ENCODE measurements around the gene SMYD3.
"Not testable (repeated sequence)": the region's sequence is repeated elsewhere in the genome, so short reads cannot be mapped to it uniquely, and the experiment has no call there.

SMYD3 gene

GRCh38 chr1:245957427-245957826 is 549.7 kb downstream of the SMYD3 start:
- DNase-seq (ENCODE audit: low spot score in 2 of 2) = no peak
- no peaks in the 10 kb centered on the region for H3K27me3 ChIP-seq (ENCODE audit: low read depth)
- no peak overlapping the region for H3K4me3 ChIP-seq
- H3K4me1 ChIP-seq = no peaks in the 10 kb centered on the region; the same call in none of the 2 replicates
- H3K36me3 ChIP-seq (replicated peaks) = no peaks in the 10 kb centered on the region
- in situ Hi-C loops (cut with MboI; ENCODE audit: low sequenced_read_pairs) = no loop called here
- no peaks in the 10 kb centered on the region for H3K9me3 ChIP-seq

DNA sequence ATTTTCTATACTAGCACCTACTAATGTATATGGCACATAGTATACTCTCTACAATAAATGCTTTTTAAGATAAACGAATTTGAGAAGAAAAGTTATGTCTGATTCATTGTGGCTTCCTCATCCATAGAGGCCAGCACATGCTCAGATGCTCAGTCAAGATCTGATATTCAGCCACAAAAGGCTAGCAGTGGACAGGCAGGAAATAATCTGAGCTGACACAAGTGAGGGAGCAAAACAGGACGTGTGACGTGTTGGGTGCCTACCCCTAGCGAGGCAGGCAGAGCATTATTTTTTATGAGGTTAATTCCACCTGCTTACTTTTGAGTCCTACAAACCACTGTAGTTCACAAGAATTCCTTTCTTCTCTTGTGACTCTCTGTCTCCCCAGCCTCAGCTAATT is 550.9 kb downstream of the SMYD3 start:
- no peaks in the 10 kb centered on the region for H3K36me3 ChIP-seq (replicated peaks)
- no peak for DNase-seq (ENCODE audit: low spot score in 2 of 2)
- no peaks in the 10 kb centered on the region for H3K27me3 ChIP-seq (ENCODE audit: low read depth)
- no peaks in the 10 kb centered on the region; the same call in none of the 2 replicates for H3K4me1 ChIP-seq
- H3K4me3 ChIP-seq = no peak overlapping the region
- in situ Hi-C loops (cut with MboI; ENCODE audit: low sequenced_read_pairs) = no loop called here
- H3K9me3 ChIP-seq = no peaks in the 10 kb centered on the region

- no peak overlapping the region for H3K4me3 ChIP-seq
- no peaks in the 10 kb centered on the region for H3K36me3 ChIP-seq (replicated peaks)
- in situ Hi-C loops (cut with MboI; ENCODE audit: low sequenced_read_pairs) = no loop called here
- no peak for DNase-seq (ENCODE audit: low spot score in 2 of 2)
- no peaks in the 10 kb centered on the region for H3K27me3 ChIP-seq (ENCODE audit: low read depth)
- no peaks in the 10 kb centered on the region for H3K9me3 ChIP-seq
- H3K4me1 ChIP-seq = no peaks in the 10 kb centered on the region; the same call in none of the 2 replicates
These were observed 553.0 kb downstream of the SMYD3 start for GRCh38 chr1:245953876-245954660.

DNA sequence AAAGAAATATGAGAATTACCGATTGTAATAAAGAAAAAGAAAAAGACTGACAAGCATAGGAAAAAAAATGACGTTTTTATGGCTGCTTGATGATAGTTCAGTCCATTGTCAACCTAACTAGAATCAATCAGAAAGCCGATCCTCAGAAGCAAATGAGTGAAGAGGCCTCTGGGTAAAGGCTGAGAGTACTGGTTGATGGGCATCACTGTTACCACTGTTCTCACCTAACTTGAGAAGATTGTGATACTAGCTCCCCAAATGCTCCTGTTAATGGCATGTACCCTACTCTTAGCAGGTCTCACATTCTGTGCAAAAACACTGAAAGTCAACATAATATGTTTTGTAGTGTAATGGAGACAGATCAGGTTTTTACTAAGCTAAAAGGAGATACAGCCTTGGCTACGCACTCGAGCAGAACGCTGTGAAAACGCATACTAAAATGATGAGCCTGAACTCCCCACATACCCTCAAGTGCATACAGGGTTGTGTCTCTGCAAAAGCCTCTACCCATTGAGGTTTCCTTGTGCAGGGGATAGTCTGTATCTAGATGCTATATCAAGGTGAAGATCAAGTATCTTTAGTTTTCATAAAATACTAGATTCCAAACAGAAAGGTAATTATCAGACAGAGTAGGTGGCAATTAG is 554.6 kb downstream of the SMYD3 start:
- DNase-seq (ENCODE audit: low spot score in 2 of 2) = no peak
- in situ Hi-C loops (cut with MboI; ENCODE audit: low sequenced_read_pairs) = no loop called here
- no peak overlapping the region for H3K4me3 ChIP-seq
- H3K36me3 ChIP-seq (replicated peaks) = no peaks in the 10 kb centered on the region
- no peaks in the 10 kb centered on the region; the same call in none of the 2 replicates for H3K4me1 ChIP-seq
- no peaks in the 10 kb centered on the region for H3K27me3 ChIP-seq (ENCODE audit: low read depth)
- H3K9me3 ChIP-seq = no peaks in the 10 kb centered on the region

DNA sequence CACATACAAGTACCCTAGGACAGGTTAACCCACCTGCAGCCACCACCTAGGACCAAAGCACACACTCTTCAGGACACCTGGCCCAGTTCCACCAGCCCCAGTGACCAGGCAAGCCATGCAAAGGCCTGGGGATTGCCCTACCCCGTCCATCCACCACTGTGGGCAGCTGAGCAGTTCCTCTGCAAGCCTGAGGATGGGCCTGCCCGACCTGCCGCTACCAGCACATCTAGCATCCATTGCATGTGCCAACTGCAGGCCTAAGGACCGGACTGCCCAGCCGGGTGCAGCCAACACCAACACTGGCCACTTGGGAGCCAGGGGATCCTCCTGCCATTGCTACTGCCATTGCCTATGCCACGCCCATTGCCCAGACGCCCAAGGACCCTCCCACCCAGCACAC is 558.3 kb downstream of the SMYD3 start:
- in situ Hi-C loops (cut with MboI; ENCODE audit: low sequenced_read_pairs) = no loop called here
- DNase-seq (ENCODE audit: low spot score in 2 of 2) = no peak

GRCh38 chr1:245946905-245947304 is 560.2 kb downstream of the SMYD3 start:
- no peaks in the 10 kb centered on the region for H3K9me3 ChIP-seq
- no peaks in the 10 kb centered on the region for H3K27me3 ChIP-seq (ENCODE audit: low read depth)
- H3K4me3 ChIP-seq = no peak overlapping the region
- DNase-seq (ENCODE audit: low spot score in 2 of 2) = no peak
- in situ Hi-C loops (cut with MboI; ENCODE audit: low sequenced_read_pairs) = no loop called here
- no peaks in the 10 kb centered on the region for H3K36me3 ChIP-seq (replicated peaks)
- H3K4me1 ChIP-seq = no peaks in the 10 kb centered on the region

More for the DNA sequence above, 558.3 kb downstream of the SMYD3 start:
- Histone ChIP-seq H3K27me3 (ENCODE audit: low read depth) (no peaks in the 10 kb centered on the region), H3K4me3 (no peak overlapping the region), H3K4me1 (no peaks in the 10 kb centered on the region; the same call in none of the 2 replicates), H3K36me3 (replicated peaks) (no peaks in the 10 kb centered on the region), H3K9me3 (no peaks in the 10 kb centered on the region)

DNA sequence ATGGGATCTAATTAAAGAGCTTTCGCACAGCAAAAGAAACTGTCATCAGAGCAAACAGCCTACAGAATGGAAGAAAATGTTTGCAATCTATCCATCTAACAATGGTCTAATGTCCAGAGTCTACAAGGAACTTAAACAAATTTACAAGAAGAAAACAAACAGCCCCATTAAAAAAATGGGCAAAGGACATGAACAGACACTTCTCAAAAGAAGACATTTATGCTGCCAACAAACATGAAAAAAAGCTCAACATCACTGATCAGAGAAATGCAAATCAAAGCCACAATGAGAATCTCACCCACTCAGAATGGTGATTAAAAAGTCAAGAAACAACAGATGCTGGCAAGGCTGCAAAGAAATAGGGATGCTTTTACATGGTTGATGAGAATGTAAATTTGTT is 561.9 kb downstream of the SMYD3 start:
- H3K27me3 ChIP-seq (ENCODE audit: low read depth); H3K9me3 ChIP-seq; H3K4me1 ChIP-seq; H3K36me3 ChIP-seq (replicated peaks); in situ Hi-C loops (cut with MboI; ENCODE audit: low sequenced_read_pairs); H3K4me3 ChIP-seq; DNase-seq (ENCODE audit: low spot score in 2 of 2): not testable (repeated sequence)

DNA sequence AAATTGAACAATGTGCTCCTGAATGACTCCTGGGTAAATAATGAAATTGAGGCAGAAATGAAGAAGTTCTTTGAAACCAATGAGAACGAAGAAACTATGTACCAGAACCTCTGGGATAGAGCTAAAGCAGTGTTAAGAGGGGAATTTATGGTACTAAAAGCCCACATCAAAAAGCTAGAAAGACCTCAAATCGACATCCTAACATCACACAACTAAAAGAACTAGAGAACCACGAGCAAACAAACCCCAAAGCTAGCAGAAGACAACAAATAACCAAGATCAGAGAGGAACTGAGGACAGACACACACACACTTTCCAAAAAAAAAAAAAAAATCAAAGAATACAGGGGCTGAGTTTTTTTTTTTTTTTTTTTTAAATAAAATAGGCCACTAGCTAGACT is 564.2 kb downstream of the SMYD3 start:
- DNase-seq (ENCODE audit: low spot score in 2 of 2) = no peak
- Histone ChIP-seq H3K4me1 (no peaks in the 10 kb centered on the region), H3K9me3 (no peaks in the 10 kb centered on the region), H3K36me3 (replicated peaks) (no peaks in the 10 kb centered on the region), H3K4me3 (no peak overlapping the region), H3K27me3 (ENCODE audit: low read depth) (no peaks in the 10 kb centered on the region)
- in situ Hi-C loops (cut with MboI; ENCODE audit: low sequenced_read_pairs) = no loop called here

GRCh38 chr1:245941771-245942170 is 565.3 kb downstream of the SMYD3 start:
- in situ Hi-C loops (cut with MboI; ENCODE audit: low sequenced_read_pairs); H3K4me1 ChIP-seq; H3K4me3 ChIP-seq; H3K9me3 ChIP-seq; DNase-seq (ENCODE audit: low spot score in 2 of 2); H3K27me3 ChIP-seq (ENCODE audit: low read depth); H3K36me3 ChIP-seq (replicated peaks): not testable (repeated sequence)

DNA sequence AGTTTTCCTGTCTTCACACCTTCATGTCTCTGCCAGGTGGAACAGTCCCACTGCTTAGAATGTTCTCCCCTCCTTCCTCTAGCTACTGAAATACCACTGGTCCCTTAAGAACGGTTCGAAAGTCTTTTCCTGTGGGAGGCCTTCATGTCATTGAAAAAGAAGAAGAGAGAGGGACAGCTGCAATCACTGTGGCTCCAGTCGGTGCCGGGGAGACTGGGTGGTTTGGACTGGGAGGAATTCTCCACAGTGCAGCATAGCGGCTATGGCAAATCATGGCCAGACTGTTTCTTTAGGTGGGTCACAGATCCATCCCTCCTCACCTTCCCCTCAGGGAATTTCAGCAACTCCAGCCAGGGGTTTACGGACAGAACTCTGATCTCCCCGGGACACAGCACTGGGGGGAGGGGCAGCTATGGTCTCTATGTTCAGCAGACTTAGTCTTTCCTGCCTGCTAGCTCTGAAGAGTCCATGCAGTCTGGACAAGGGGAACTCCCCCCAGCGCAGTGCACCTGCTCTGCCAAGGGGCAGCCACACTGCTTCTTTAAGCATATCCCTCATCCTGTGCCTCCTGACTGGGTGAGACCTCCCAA is 567.2 kb downstream of the SMYD3 start:
- Histone ChIP-seq H3K36me3 (replicated peaks) (no peaks in the 10 kb centered on the region), H3K4me3 (no peak overlapping the region), H3K4me1 (no peaks in the 10 kb centered on the region), H3K27me3 (ENCODE audit: low read depth) (no peaks in the 10 kb centered on the region), H3K9me3 (no peaks in the 10 kb centered on the region)
- in situ Hi-C loops (cut with MboI; ENCODE audit: low sequenced_read_pairs) = no loop called here
- no peak for DNase-seq (ENCODE audit: low spot score in 2 of 2)

- Histone ChIP-seq H3K9me3 (no peaks in the 10 kb centered on the region), H3K4me1 (peaks cover 10% of the 10 kb centered on the region), H3K27me3 (ENCODE audit: low read depth) (no peaks in the 10 kb centered on the region), H3K4me3 (no peak overlapping the region), H3K36me3 (replicated peaks) (no peaks in the 10 kb centered on the region)
- in situ Hi-C loops (cut with MboI; ENCODE audit: low sequenced_read_pairs) = no loop called here
- no peak for DNase-seq (ENCODE audit: low spot score in 2 of 2)
These were observed 569.0 kb downstream of the SMYD3 start for GRCh38 chr1:245938046-245938435.

GRCh38 chr1:245937316-245938045 is 569.6 kb downstream of the SMYD3 start:
- DNase-seq (ENCODE audit: low spot score in 2 of 2) = no peak
- in situ Hi-C loops (cut with MboI; ENCODE audit: low sequenced_read_pairs) = no loop called here
- H3K4me3 ChIP-seq = no peak overlapping the region
- H3K27me3 ChIP-seq (ENCODE audit: low read depth) = no peaks in the 10 kb centered on the region
- H3K4me1 ChIP-seq = peaks cover 12% of the 10 kb centered on the region
- H3K9me3 ChIP-seq = no peaks in the 10 kb centered on the region
- no peaks in the 10 kb centered on the region for H3K36me3 ChIP-seq (replicated peaks)

- H3K4me3 ChIP-seq = no peak overlapping the region
- in situ Hi-C loops (cut with MboI; ENCODE audit: low sequenced_read_pairs) = no loop called here
- no peaks in the 10 kb centered on the region for H3K27me3 ChIP-seq (ENCODE audit: low read depth)
- DNase-seq (ENCODE audit: low spot score in 2 of 2) = no peak
- no peaks in the 10 kb centered on the region for H3K9me3 ChIP-seq
- peaks cover 12% of the 10 kb centered on the region for H3K4me1 ChIP-seq
- H3K36me3 ChIP-seq (replicated peaks) = no peaks in the 10 kb centered on the region
These were observed 572.7 kb downstream of the SMYD3 start for GRCh38 chr1:245934409-245934808.

Data from HAP-1 (cell line).